Osteoblast (primary cell): ENCODE results near the gene OXLD1. TPM values are rescaled to one million over a fixed set of nuclear protein-coding genes. Genes with fewer than 3 reads are reported as not detected.

Experiments used
- DNase-seq: peaks from one replicate; pipeline ENCODE4 v3.0.0; 2011; ENCODE audit warnings: low spot score, mixed read lengths; ENCODE audit not compliant: insufficient read length; ENCODE audit errors: missing footprints
- H2AFZ ChIP-seq: 2 replicates; pipeline ENCODE4 v1.6.0; 2011; ENCODE audit warnings: mild to moderate bottlenecking, low read length
- H3K27ac ChIP-seq: 2 replicates; pipeline ENCODE4 v1.5.1; 2011; ENCODE audit warnings: mild to moderate bottlenecking, low read depth, low read length, moderate library complexity
- H3K27me3 ChIP-seq: 2 replicates; pipeline ENCODE4 v1.6.0; 2012; ENCODE audit warnings: mild to moderate bottlenecking, control low read depth, inconsistent platforms, low read length, moderate library complexity; ENCODE audit not compliant: insufficient read depth
- H3K36me3 ChIP-seq: 2 replicates; pipeline ENCODE4 v1.5.1; 2011; ENCODE audit warnings: mild to moderate bottlenecking, low read length, control low read depth, moderate library complexity; ENCODE audit not compliant: insufficient read depth
- H3K4me1 ChIP-seq: 2 replicates; pipeline ENCODE4 v1.5.1; 2011; ENCODE audit warnings: mild to moderate bottlenecking, low read length, control low read depth, moderate library complexity; ENCODE audit not compliant: insufficient read depth
- H3K4me2 ChIP-seq: 2 replicates; pipeline ENCODE4 v1.6.0; 2011; ENCODE audit warnings: mild to moderate bottlenecking, low read length; ENCODE audit not compliant: insufficient read depth
- H3K4me3 ChIP-seq: fragments of 200-600 bp; sonication (generic); 3 replicates; pipeline ENCODE4 v1.5.1; 2012; ENCODE audit warnings: mild to moderate bottlenecking, low read length, inconsistent platforms; ENCODE audit not compliant: insufficient read depth
- H3K79me2 ChIP-seq: 2 replicates; pipeline ENCODE4 v1.6.0; 2012; ENCODE audit warnings: mild to moderate bottlenecking, low read length, control low read depth, inconsistent platforms; ENCODE audit not compliant: insufficient read depth
- H3K9me3 ChIP-seq: 2 replicates; pipeline ENCODE4 v1.5.1; 2011; ENCODE audit warnings: low read depth, low read length, control low read depth
- H4K20me1 ChIP-seq: 2 replicates; pipeline ENCODE4 v1.6.0; 2012; ENCODE audit warnings: mild to moderate bottlenecking, low read length, control low read depth; ENCODE audit not compliant: insufficient read depth
- CTCF ChIP-seq: IDR thresholded peaks from 2 replicates; pipeline ENCODE4 v1.5.1; 2011; ENCODE audit warnings: mild to moderate bottlenecking, low read depth, low read length, moderate library complexity; ENCODE audit errors: extremely low read depth
- total RNA-seq: library from RNA; depleted of rRNA; stranded (reverse); fragments of >200 nt; gene quantifications from 2 replicates; pipeline ENCODE4 v1.2.3, GENCODE V29; 2012

OXLD1 gene
- total RNA-seq, 1 donor: 21.0 TPM

DNA sequence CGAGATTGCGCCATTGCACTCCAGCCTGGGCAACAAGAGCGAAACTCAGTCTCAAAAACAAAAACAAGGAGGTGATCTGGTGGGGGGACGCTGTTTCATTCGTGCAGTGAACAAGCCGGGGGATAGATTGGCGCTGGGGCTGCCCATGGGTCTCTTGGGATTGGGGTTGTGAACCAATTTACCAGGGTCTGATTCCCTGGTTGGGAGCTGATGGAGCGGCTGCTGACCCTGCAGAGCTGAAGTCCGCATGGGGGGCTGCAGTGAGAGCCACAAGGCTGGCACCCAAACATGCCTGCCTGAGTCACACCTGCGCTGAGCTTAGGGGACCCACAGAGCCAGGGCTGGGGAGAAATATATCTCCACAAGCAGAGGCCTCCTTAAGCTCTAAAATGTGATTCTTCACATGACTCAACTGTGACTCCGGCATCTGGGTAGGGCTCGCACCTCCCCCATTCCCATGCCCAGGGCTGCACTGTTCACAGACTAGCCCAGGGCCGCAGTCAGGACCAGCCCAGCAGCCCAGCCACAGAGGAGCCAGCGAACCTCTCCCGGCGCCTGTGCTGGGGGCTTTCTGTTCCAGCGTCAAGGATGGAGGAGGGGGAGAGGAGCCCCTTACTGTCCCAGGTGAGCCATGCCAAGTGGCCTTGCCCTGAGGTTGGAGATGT, 24.4 kb downstream of the OXLD1 start:
- DNase-seq: peak; percentile 100
- peaks cover 2% of the 10 kb centered on the region for H3K27me3 ChIP-seq
- peaks cover 15% of the 10 kb centered on the region for H3K4me1 ChIP-seq
- no peaks in the 10 kb centered on the region for H4K20me1 ChIP-seq
- peak overlapping the region; percentile 67 for H3K27ac ChIP-seq
- peak overlapping the region; percentile 45 for H3K4me2 ChIP-seq
- TF ChIP-seq CTCF: no peak
- peak overlapping the region; percentile 86 for H2AFZ ChIP-seq
- H3K79me2 ChIP-seq: no peaks in the 10 kb centered on the region
- peak overlapping the region; percentile 45 for H3K4me3 ChIP-seq
- H3K36me3 ChIP-seq: no peaks in the 10 kb centered on the region
- H3K9me3 ChIP-seq: no peaks in the 10 kb centered on the region

DNA sequence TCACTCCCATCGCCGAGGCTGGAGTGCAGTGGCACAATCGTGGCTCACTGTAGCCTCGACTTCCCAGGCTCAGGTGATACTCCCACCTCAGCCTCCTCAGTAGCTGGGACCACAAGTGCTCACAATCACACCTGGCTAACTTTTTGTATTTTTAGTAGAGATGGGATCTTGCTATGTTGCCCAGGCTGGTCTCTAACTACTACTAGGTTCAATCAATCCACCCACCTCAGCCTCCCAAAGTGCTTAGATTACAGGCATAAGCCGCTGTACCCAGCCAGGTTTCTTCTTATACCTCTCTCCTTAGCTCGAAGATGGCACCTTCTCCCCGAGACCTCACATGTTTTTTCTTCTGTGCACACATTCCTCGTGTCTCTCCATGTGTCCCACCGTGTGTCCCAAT, 26.4 kb downstream of the OXLD1 start:
- H3K27ac ChIP-seq: no peak overlapping the region
- H3K4me2 ChIP-seq: no peak overlapping the region

DNA sequence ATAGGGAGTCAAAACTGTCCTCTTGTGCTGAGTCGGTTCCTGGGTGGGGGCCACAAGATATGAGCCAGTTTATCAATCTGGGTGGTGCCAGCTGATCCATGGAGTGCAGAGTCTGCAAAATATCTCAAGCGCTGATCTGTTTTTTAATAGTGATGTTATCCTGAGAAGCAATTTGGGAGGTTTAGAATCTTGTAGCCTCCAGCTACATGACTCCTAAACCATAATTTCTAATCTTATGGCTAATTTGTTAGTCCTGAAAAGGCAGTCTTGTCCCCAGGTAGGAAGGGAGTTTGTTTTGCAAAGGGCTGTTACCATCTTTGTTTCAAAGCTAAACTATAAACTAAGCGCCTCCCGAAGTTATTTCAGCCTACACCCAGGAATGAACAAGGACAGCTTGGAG, 27.7 kb downstream of the OXLD1 start:
- H3K79me2 ChIP-seq: peaks cover 31% of the 10 kb centered on the region
- no peak overlapping the region for H3K4me3 ChIP-seq
- no peaks in the 10 kb centered on the region for H3K27me3 ChIP-seq
- H2AFZ ChIP-seq: no peak overlapping the region
- DNase-seq: no peak
- no peak overlapping the region for H3K27ac ChIP-seq
- H4K20me1 ChIP-seq: peaks cover 20% of the 10 kb centered on the region
- peaks cover 2% of the 10 kb centered on the region for H3K36me3 ChIP-seq
- peaks cover 24% of the 10 kb centered on the region for H3K4me1 ChIP-seq
- H3K4me2 ChIP-seq: no peak overlapping the region
- H3K9me3 ChIP-seq: no peaks in the 10 kb centered on the region
- TF ChIP-seq CTCF: no peak

More for the DNA sequence above, 26.4 kb downstream of the OXLD1 start:
- H3K36me3 ChIP-seq: no peaks in the 10 kb centered on the region
- no peak overlapping the region for H3K4me3 ChIP-seq
- no peak for TF ChIP-seq CTCF
- peaks cover 18% of the 10 kb centered on the region for H3K79me2 ChIP-seq
- no peak for DNase-seq
- H3K27me3 ChIP-seq: no peaks in the 10 kb centered on the region
- peaks cover 24% of the 10 kb centered on the region for H3K4me1 ChIP-seq
- H2AFZ ChIP-seq: no peak overlapping the region
- H3K9me3 ChIP-seq: no peaks in the 10 kb centered on the region
- peaks cover 14% of the 10 kb centered on the region for H4K20me1 ChIP-seq

DNA sequence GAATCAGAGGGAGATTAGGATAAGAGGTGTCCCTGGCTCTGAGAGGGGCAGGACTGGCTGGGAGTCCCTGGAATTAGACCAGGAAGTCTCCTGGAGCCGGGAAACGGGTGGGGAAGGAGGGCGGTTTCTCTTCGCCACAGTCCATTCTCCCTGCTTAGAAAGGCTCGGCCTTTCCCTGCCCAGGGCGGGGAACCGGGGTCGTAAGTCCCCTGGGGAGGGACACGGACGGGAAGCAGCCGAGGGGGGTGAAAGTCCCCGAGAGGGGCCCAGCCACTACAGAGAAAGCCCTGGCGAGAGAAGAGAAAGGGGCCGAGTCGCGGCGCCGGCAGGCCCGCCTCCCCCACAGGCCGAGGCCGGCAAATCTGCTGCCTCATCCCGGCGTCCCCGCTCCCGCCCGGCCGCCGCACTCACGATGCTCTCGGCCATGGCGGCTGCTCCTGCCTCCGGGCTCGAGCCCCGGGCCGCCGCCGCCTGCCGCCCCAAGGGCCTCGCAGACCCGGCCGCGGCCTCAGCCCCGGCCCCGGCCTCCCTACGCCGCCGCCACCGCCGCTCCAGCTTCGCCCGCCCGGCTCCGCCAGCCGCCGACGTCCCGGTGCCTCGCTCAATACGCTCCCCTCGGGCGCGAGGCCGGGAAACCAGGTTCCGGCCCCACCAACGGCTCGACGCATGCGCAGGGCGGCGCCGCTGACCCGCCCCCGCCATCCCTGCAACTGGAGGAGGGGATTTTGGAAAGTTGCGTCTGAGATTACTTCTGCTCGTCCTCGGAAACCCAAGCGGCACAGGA, 29.7 kb downstream of the OXLD1 start, which contains the start of the genes NPLOC4 and TSPAN10:
Gene NPLOC4, minus strand, starts transcription at position 608 of the 784 bp plus-strand sequence. Its CDS starts 182 bp downstream, at position 426.
Gene TSPAN10, plus strand, starts transcription at position 692 of the 784 bp plus-strand sequence. CDS start 5,217 bp downstream, outside the sequence.
- Histone ChIP-seq H3K27me3 (no peaks in the 10 kb centered on the region), H3K9me3 (no peaks in the 10 kb centered on the region), H3K27ac (peak within 1 kb of the TSS; percentile 93), H3K4me2 (peak within 1 kb of the TSS; percentile 95), H3K4me1 (peaks cover 14% of the 10 kb centered on the region), H4K20me1 (peaks cover 31% of the 10 kb centered on the region), H2AFZ (peak within 1 kb of the TSS; percentile 80), H3K79me2 (peaks cover 51% of the 10 kb centered on the region), H3K4me3 (peak within 1 kb of the TSS; percentile 91), H3K36me3 (peaks cover 2% of the 10 kb centered on the region)
- no peak for TF ChIP-seq CTCF
- DNase-seq: peak; percentile 99
